A673 (cell line): ENCODE measurements around the gene TOMM22. TPM values are rescaled to one million over a fixed set of nuclear protein-coding genes. Genes with fewer than 3 reads are reported as not detected.

Source experiments
- BruUV-seq: library from RNA; stranded (reverse); fragments of 400-500 nt; replicated peaks from 2 replicates; lab custom pipeline; 2021; lab: Mats Ljungman, UMichigan
- CTCF ChIA-PET: fragments of 300-600 bp; sonication (Branson Sonifier 250); formaldehyde crosslinking; loops from one replicate; lab custom pipeline; 2022; ENCODE audit warnings: antibody characterized with exemption; lab: Charles Lee
- POLR2A ChIA-PET: fragments of 300-600 bp; sonication (Branson Sonifier 250); formaldehyde crosslinking; loops from one replicate; lab custom pipeline; 2022; ENCODE audit warnings: antibody characterized with exemption; ENCODE audit not compliant: low non-redundant PET; lab: Charles Lee
- DNase-seq: peaks from one replicate; pipeline ENCODE4 v3.0.0-alpha.2; 2015; ENCODE audit warnings: low spot score
- H3K27ac ChIP-seq: fragments of 200-600 bp; sonication (generic); 2 replicates; pipeline ENCODE4 v1.5.1; 2016; ENCODE audit warnings: mixed run types, low read depth, mild to moderate bottlenecking, mixed read lengths, antibody characterized with exemption, low read length; ENCODE audit not compliant: poor library complexity, severe bottlenecking
- H3K27me3 ChIP-seq: fragments of 200-600 bp; sonication (generic); replicated peaks from 2 replicates; pipeline ENCODE4 v1.6.1; 2017; ENCODE audit warnings: mixed run types, low read depth, mild to moderate bottlenecking, mixed read lengths, antibody characterized with exemption, low read length; ENCODE audit not compliant: insufficient read depth, poor library complexity
- H3K36me3 ChIP-seq: fragments of 200-600 bp; sonication (generic); 2 replicates; pipeline ENCODE4 v1.6.1; 2016; ENCODE audit warnings: mixed run types, mild to moderate bottlenecking, mixed read lengths, antibody characterized with exemption, low read length; ENCODE audit not compliant: insufficient read depth, poor library complexity, severe bottlenecking
- H3K4me1 ChIP-seq: fragments of 200-600 bp; sonication (generic); 2 replicates; pipeline ENCODE4 v1.6.1; 2017; ENCODE audit warnings: mixed run types, mild to moderate bottlenecking, mixed read lengths, antibody characterized with exemption, low read length; ENCODE audit not compliant: insufficient read depth, poor library complexity, severe bottlenecking
- H3K4me3 ChIP-seq: fragments of 200-600 bp; sonication (generic); 2 replicates; pipeline ENCODE4 v1.5.1; 2016; ENCODE audit warnings: low read depth, mixed run types, mild to moderate bottlenecking, mixed read lengths, low read length; ENCODE audit not compliant: poor library complexity, severe bottlenecking
- H3K9me3 ChIP-seq: fragments of 200-600 bp; sonication (generic); 2 replicates; pipeline ENCODE4 v1.6.1; 2016; ENCODE audit warnings: mixed run types, low read depth, mild to moderate bottlenecking, mixed read lengths, antibody characterized with exemption, low read length; ENCODE audit not compliant: poor library complexity, severe bottlenecking
- CTCF ChIP-seq: fragments of 300-800, 200-600 bp; sonication (generic); conservative IDR thresholded peaks from 2 replicates; pipeline ENCODE4 v1.5.1; 2017; ENCODE audit warnings: low read depth, mild to moderate bottlenecking, antibody characterized with exemption, low read length, moderate library complexity, mixed read lengths
- EZH2 ChIP-seq: fragments of 200-600 bp; sonication (generic); IDR thresholded peaks from 2 replicates; pipeline ENCODE4 v1.6.1; 2017; ENCODE audit warnings: borderline replicate concordance, low read depth, mild to moderate bottlenecking, mixed read lengths, antibody characterized with exemption, low read length; ENCODE audit not compliant: poor library complexity, severe bottlenecking
- intact Hi-C: fragments of 100-400 bp; cut with micrococcal nuclease; formaldehyde crosslinking; loops from one replicate; pipeline ENCODE4 v1.10.0; 2022; ENCODE audit not compliant: unreplicated experiment
- total RNA-seq: library from RNA; stranded (reverse); gene quantifications from 2 replicates; pipeline ENCODE4 v1.2.3, GENCODE V29; 2021

Gene TOMM22
- total RNA-seq, 1 experiment from 2014 or later, result 152 TPM

DNA sequence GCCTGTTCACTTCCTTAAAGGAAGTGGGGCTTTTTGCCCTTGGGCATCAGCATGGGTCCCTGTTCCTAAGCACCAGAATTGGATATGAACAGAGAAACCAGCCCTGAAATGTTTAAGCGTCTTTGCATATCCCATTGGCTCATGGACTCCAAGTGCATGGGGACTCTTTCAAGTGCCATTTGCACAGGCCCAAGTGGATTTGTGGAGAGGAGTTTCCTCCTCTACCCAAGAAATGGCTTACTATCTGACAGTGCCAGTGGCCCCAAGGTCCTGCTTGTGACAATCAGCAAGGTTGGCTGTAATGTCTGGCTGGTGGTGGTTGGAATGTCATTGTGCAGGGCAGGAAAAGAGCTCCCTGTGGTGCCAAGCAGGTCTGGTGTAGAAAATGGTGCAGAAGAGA lies 4.0 kb downstream of the TOMM22 start:
- H3K27ac ChIP-seq, result no peak overlapping the region
- TF ChIP-seq EZH2 (no peak), CTCF (no peak)
- BruUV-seq, result TSS peak; percentile 6
- no peak for DNase-seq
- H3K4me3 ChIP-seq, result no peak overlapping the region
- peaks cover 69% of the 10 kb centered on the region for H3K36me3 ChIP-seq
- H3K27me3 ChIP-seq, result no peaks in the 10 kb centered on the region
- H3K4me1 ChIP-seq, result peaks cover 4% of the 10 kb centered on the region
- intact Hi-C loops, result no loop called here
- CTCF ChIA-PET, result no interaction called here
- H3K9me3 ChIP-seq, result no peaks in the 10 kb centered on the region
- POLR2A ChIA-PET, result no interaction called here

- BruUV-seq, result no TSS peak
- DNase-seq, result no peak
- H3K27ac ChIP-seq, result no peak overlapping the region
- H3K4me3 ChIP-seq, result no peak overlapping the region
- intact Hi-C loops, result no loop called here
- H3K9me3 ChIP-seq, result no peaks in the 10 kb centered on the region
- CTCF ChIA-PET, result interaction anchor here (0.6 kb wide), 1 partner anchor 8 kb away, joined by 3 read pairs; the partner anchor contains the start of gene TOMM22
- POLR2A ChIA-PET, result no interaction called here
- no peaks in the 10 kb centered on the region for H3K4me1 ChIP-seq
- TF ChIP-seq CTCF (no peak), EZH2 (no peak)
- H3K27me3 ChIP-seq, result no peaks in the 10 kb centered on the region
- H3K36me3 ChIP-seq, result peaks cover 58% of the 10 kb centered on the region
Observed at GRCh38 chr22:38689651-38690050, 7.9 kb downstream of the TOMM22 start.

DNA sequence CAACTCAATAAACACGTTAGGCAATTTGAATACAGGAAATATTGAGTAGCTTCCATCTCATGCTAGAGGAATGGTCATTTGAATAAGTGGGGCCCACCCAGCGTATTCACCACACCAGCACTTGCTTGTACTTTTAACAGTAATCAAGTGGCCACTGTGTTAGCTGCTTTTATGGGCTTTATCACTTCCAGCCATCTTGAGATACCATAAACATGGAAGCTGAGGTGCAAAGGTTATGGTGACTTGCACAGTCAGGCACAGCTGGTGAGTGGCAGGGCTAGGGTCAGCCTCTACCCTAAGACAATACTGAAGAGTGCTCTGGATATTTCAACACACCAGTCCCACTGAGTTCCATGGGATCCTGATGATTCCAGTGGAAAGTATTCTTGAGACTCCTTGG lies 12.3 kb downstream of the TOMM22 start:
- POLR2A ChIA-PET, result no interaction called here
- no TSS peak for BruUV-seq
- no peak for TF ChIP-seq CTCF
- no peak for TF ChIP-seq EZH2
- no peak overlapping the region for H3K4me3 ChIP-seq
- intact Hi-C loops, result no loop called here
- H3K4me1 ChIP-seq, result peaks cover 14% of the 10 kb centered on the region
- no peak overlapping the region for H3K27ac ChIP-seq
- DNase-seq, result no peak
- peaks cover 21% of the 10 kb centered on the region for H3K36me3 ChIP-seq
- no peaks in the 10 kb centered on the region for H3K27me3 ChIP-seq
- H3K9me3 ChIP-seq, result no peaks in the 10 kb centered on the region
- CTCF ChIA-PET, result no interaction called here
